GM21717 (cell line): Measurements from ENCODE around the gene PRPF18.

Experiments used
- ATAC-seq: cut with Tn5 transposase; IDR thresholded peaks from one replicate; pipeline ENCODE4 v1.9.1; 2021; ENCODE audit warnings: mild to moderate bottlenecking, moderate library complexity; ENCODE audit not compliant: unreplicated experiment

Gene PRPF18

DNA sequence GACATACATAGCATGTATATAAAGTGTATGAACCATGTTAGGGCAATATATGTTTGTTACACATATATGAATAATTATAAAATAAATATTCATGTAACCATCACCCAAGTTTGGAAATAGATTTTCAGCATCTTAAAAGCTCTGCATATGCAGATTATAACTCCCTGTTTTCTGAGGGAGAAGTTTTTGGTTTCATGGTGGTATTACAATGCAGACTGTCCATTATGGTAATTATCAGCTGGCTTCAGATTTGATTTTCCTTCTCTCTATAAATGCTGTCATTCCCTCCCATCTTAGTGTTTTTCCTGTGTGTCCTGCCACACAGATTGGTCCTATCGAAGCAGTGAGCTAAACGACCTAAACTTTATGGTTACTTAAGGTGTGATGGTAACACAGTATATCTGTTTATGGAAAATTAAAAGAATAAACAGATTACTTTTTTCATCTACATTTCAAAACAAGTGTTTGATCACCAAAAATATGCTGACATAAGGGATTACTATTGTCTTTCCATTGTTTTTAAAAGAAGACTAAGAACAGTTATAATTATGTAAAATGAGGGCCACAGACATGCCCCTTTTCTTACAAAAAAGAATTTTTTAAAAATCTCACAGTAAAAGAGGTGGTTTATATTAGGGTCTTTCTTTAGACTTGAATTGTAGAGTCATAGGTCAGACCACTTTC, 17.7 kb downstream of the PRPF18 start:
- ATAC-seq: no peak

DNA sequence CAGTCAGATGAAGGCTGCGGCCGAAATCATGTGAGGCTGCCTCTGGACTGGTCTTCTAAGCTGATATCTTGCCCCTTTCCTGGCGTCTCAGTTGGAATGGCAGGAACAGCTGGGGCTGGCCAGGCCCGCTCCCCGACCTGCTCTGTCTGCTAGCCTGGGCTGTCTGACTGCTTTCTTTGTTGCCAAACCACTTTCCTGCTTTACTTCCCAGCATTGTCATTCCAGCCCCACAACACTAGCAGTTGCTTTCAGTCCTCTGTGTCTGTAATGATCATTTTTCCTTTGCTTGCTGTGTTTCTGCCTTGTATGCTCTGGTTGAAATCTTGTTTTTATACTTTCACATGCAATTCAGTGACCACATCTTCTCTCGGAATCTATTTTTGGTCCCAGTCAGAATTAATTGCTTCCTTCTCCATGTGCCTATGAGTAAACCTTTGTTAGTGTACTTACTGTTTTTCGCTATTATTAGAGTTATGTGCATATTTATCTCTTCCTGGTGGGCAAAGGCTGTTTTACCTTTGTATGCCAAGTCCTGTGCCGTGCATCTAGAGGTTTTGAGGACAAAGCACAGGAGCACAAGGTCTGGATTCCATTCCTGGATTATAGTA, 21.6 kb downstream of the PRPF18 start:
- ATAC-seq: no peak

DNA sequence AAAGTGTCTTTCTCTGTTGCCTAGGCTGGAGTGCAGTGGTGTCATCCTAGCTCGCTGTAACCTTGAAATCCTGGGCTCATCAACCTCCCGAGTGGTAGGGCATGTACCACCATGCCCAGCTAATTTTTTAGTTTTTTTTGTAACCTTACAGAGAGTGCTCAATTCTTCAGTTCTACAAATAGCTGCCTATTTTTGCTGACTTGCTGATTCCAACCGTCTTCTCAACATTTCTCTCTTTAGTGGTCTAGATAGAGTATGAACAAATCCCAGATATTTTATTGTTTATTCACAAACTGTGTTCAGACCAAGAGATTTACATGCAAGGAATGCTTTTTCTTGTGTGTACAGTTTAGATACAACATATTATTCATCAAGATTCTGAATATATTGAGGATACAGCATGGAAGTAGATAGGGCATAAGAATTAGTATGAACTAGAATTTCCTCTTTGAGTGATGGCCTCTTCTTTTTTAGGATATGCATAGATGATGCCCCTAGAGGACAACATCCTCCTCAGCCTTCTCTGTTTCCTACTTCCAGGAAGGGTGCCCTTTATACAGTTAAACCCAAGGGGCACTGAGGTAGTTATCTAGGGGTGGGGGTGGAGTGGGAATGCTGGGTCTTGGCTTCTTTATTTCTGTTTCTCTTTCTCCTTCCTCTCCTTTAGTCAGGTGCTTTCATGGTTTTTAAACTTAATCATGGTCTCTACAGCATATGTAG, 26.0 kb downstream of the PRPF18 start:
- ATAC-seq: no peak

DNA sequence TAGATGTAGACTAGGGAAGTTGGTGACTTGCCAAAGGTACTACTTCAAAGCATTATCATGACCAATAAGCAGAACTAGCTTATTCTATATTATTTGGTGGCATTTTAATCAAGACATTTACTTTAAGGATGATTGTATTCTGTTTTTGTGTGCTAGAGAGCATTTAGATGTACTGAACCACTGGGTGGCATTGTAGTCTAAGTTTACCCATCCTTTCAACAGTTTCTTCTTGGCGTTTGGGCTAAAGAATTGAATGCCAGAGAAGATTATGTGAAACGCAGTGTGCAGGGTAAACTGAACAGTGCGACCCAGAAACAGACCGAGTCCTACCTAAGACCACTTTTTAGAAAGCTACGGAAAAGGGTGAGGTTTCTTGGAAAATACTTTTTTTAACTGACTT, 26.8 kb downstream of the PRPF18 start:
- ATAC-seq: no peak

DNA sequence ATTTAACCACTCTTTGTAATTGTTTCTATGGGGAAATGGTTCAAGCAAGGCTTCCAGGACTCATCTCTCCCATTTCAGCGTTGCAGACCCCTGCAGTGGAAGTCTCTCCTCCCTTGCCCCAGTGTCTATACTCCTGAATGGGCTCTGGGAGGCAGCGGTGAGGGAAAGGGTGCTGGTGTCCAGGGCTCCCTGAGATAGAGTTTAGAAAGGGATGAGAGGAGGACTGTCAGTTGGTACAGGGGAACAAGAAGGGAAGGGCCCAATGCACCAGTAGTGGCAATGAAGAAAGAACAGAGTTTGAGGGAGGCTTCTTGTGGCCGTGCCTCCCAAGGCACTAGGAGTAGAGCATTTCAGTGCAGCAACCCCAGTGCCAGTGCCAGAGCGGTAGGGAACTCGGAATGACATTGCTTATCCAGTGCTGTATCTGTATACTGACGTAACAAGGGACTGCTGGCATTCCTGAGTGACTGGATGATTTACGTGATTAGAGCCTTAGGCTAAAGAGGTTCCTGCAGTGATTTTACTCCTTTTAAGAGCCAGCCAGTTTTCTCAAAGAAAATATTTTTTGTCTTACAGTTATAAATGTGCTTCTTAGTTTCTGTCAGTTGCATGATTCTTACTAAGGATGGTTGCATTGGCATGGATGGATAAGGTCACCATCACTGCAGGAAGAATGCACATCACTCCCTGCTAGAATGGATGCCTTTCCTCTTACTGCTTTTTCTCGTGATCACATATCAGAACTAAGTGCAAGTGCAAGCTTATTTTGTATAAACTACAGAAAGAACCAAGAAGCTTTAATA, 28.0 kb downstream of the PRPF18 start:
- no peak for ATAC-seq

DNA sequence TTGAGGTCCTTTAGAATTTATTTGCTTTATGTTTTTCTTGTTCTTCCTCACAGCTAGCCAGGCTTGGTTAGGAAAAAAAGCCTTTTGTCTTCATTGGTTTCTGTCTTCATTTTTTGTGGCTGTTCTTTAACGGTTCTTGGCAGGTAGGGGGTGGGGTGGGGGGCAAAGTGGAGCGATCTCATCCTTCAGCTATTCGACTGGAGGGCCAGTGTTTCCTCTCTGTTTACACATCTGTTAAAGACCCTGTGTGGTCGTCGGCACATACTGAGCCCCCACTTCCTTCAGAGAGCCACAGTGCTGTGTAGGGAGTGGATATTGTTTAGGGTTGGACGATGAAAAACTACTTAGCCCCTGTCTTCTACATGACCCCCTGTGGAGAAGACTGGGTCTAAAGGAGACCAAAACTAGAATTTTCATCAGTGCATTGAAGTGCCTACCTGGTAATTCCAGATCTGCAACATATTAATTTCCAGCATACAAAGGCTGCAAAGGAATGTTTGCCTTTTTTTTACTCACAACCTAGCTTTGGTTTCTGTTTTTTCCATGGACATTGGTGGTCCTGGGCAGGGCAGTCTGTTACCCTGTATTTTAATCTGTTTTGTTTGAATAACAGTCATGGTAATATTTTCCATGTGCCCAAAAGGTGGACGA, 29.0 kb downstream of the PRPF18 start:
- no peak for ATAC-seq

DNA sequence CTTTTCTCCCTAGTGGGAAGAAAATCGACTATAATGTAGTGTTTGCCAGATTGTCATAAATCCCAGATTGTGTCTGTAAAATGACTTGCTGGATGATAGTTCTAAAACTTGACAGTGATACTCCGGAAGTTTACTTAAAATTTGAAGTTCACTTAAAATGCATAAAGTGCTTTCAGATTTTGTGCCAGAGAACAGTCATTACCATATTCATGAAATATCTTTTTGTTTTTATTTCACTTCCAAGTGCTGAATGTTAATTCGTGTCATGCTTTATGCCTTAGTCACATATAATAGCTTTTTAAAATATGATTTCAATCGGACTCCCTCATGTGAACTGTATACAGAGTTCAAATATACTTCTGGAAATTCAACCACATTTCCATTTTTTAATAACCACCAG, 30.4 kb downstream of the PRPF18 start:
- no peak for ATAC-seq

DNA sequence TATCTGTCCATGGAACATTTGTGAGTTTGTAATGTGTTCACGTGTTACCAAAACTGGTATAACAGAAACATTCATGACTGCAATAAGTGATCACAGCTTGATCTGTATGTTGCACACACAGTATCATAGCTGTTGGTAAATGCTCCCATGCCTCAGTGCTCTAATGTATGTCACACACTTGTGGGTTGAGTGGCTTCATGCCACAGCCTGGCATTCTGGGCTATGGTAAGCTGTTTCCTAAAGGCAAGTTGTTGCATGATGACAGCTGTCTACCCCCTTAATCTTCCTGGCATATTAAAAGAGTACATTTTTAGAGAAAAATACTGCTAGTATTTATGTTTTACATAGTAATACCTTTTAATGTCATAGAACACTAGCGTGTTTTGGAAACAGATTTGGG, 35.2 kb downstream of the PRPF18 start:
- no peak for ATAC-seq

DNA sequence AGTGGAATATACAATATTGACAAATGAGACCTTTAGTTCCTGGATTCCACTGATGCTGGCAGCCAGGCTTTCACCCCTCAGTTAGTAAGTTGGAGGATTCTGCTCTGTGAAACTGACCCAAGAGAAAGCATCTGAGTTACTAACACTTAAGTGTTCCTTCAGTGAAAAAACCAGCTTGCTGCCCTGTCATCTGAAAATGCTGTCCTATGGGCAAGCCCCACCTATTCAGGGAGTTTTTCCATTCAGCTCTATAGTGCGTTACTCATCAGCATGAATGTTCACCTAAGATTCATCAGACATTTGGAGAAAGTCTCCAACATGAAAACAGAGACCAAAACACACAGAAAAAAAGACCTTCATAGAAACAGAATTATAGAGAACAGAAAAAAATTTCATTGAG, 37.9 kb downstream of the PRPF18 start:
- ATAC-seq: no peak

DNA sequence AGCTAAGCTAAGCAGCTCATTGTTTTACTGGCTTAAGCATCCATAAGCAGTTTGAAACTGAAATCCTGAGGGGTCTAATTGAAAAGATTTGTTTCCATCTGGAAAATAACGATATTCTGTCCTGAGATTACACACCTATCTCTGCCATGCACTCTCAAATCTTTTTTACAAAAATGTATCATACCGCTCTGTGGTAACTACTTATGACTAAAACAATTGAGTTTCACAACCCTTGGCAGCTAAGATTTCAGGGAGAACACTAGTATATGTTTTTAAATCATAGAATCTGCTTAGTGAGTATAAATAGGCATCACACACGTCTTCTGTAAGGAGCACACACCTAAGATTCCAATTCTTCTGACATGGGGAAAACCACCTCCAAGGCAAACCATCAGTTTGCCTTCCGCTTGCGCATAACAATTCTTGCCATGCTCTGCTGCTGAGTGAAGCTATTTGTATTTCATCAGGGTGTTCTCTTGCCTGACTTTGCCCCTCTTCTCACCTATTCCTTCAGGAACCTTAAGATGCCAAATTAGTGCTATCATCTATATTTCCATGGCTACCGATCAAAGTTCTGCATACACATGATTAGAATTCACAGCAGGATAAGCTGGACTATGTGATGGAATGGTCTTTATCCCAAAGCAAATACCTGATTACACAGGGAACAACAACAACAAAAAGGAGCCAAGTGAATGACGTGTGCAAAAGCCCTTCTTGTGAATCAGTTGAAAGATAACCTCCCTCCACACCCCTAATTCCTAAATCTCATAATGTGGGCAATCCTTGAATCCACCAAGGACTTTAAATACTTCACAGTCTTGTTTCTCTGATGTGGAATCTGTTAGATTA, 40.9 kb downstream of the PRPF18 start:
- no peak for ATAC-seq

DNA sequence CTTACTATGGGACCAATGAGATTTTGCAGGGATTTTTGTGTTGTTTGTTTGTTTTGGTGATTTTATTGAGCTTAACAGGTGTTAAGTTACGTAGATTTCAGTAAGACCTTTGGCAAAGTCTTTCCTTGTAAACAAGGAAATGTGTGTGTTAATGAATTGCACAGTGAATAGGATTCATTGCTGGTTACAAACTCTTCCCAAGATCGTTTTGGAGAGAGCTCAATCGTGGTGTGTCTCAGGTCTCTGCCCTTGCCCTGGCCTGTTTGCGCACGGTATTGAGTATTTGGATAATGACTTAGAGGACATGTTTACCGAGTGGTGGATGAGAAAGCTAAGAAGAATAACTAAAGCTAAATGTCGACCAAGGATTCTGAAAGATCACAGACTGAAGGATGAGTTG, 41.9 kb downstream of the PRPF18 start:
- no peak for ATAC-seq

DNA sequence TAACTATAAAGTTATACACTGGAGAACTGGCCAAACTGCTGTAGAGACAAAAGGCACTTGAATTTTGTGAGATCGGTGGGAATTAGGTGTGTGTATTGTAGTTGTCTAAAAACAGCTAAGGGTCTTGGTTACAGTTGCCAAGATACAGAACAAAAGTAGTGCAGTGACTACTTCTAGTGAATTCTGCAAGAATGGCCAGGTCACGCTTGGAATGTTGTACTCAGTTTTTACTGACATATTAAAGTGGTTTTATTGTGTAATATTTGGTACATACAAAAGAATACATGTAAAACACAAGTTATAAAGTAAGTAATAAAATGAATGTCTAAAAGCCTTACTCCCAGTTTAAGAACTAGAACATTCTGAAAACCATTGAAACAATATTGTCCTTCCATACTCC, 42.4 kb downstream of the PRPF18 start:
- ATAC-seq: no peak

DNA sequence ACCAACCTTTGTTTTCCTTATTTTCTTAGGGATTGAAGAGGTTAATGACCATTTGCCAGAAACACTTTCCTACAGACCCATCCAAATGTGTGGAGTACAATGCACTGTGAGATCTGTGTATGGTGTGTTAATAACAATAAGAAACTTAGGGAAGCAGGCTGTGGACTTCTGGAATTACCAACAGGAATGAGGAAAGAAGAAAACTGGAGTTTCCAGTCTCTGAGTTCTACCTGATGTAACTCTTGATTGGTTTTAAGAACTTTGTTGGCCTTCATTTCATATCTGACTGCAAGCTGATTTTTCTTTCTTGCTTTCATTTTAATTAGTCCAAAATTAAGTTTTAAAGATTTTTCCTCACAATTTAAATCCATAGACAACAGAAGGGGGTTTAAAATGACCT, 43.5 kb downstream of the PRPF18 start:
- ATAC-seq: no peak

DNA sequence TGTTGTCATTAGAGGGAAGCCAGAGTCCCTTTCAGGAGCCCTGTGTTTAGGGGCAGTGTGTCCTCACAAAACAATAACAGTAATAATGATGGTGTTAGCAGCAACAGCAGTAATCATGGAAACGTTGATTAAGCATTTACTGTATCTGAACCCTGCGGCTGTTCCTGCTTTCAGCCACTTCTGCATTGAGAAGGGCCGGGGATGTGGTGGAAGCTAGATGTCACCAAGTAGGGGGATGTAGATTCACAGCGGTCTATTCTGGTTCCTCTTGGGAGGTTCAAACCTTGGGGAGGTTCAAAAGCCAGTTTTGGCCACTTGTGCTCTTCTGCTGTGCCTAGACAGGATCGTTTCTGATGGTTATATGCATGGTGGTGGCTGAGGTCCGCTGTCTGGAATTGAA, 44.8 kb downstream of the PRPF18 start:
- no peak for ATAC-seq

DNA sequence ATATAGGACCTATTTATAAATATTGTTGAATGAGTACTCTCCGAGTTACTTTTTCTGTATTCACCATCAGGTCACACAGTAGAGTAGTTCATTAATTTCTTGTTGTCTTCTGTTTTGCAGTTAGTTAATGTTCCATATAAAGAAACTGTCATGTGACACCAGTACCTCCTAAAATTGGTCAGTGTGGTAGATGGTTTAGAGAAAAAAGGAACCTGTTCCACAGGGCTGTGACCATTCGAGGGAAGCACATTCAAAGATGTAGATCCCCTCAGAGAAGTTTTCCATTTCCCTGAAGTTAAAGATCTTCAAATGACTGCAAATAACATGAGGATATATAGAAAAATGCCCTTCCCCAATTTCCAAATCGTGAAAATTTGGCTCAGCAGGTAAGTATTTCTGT, 45.7 kb downstream of the PRPF18 start:
- ATAC-seq: no peak

DNA sequence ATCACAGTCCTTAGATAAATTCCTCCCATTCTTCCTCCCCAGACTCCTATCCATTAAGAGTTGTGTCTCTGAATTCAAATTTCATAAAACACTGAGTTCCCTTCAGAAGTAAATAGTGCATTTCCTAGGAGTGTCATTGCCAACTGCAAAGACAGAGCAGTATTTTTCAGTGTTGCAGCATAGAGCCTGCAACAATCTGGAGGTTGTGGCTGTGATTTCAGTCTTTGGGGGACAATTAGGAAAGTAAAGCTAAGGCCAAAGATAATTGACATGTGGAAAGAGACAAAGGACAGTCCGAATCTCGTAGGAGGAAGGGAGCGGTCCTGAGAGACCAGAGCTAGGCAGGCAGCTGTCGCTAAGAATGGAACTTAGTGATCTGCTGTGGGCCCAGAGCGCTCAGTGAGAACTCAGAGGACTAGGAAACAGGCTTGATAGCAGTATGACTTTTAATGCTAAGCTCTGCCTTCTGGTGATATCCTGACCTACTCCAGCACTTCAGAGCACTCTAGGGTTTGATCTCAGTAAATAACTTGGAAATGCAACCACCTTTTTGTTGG, 46.2 kb downstream of the PRPF18 start:
- no peak for ATAC-seq

DNA sequence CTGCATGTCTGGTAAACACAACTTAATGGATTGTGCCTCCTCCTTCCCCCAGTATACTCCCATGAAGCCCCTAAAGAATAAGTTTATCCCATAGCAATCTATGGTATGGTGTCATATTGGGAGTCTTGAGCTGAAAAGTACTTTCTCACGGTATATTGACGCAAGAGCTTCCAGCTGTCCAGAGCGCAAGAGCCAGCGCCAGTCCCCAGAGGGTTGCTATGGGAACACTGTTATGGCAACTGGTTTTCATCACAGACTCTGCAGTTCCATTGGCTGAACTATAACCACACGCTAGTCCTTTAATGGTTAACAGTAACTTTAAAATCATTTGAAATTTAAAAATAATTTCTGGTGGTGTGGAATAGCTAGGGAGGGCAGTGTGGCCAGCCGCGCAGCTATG, 46.9 kb downstream of the PRPF18 start:
- ATAC-seq: no peak

DNA sequence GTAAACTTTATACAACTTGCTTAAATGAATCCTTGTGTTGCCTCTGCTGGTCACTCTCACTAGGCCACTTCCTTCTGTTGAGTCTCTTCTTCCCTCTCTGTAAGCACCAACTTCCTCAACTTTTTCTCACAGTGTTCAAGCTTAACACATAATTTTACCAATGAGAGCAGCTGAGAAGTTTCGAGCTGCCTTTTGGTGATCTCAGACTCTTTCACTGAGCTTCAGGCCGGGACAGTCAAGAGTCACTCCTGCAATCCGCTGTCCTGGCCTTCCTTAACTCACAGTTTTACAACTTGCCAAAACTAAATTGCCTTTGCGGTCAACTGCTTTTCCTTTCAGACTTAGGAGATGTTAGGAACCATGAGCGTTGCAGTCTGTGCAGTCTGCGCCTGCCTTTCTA, 47.4 kb downstream of the PRPF18 start:
- no peak for ATAC-seq

DNA sequence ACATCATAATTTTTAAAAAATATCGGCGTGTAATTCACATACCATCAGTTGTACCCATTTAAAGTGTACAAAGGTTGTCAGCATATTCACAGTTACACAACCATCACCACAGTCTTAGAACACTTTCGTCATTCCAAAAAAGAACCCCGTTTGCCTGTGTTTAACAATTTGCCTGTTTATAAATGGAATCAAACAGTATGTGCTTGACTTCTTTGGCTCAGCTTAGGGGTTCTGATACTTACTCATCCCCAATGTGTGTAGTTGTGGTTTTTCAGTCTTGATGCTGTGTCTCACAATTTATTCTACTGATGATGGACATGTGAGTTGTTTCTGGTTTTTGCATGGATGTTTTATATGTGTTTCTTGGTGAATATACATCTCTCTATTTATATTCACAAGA, 50.0 kb downstream of the PRPF18 start:
- ATAC-seq: no peak

DNA sequence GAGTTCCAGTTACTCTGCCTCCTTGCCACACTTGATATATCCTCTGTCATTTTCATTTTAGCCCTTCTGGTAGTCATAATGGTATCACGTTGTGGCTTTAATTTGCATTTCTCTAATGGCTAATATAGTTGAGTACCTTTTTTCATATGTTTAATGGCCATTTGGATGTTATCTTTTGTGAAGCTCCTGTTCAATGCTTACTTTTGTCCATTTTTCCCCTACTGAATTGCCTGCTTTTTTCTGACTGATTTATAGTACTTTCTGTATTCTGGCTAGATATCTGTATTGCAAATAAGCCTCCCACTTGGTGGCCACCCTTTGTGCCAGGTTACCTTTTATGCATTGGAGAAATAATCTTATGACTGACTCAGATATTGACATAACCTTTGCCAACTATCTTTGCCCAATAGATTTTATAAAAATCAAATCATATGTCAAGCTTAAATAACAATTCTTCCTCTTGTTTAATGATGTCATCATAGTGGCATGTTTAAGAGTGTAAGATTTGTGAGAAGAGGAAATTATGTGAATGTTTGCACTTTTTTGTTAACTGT, 50.6 kb downstream of the PRPF18 start:
- ATAC-seq: no peak
